Skeletal muscle satellite cell (primary cell): ENCODE measurements around the gene PTPN21.

ENCODE experiments used
- H3K27me3 ChIP-seq: 2 replicates; pipeline ENCODE4 v1.7.0; 2013; ENCODE audit warnings: low read length; ENCODE audit not compliant: control insufficient read depth, insufficient read depth
- H3K36me3 ChIP-seq: 2 replicates; pipeline ENCODE4 v1.7.0; 2013; ENCODE audit warnings: mild to moderate bottlenecking, control low read depth, low read length; ENCODE audit not compliant: insufficient read depth
- H3K4me1 ChIP-seq: 2 replicates; pipeline ENCODE4 v1.7.0; 2013; ENCODE audit warnings: low read length; ENCODE audit not compliant: control insufficient read depth, insufficient read depth
- H3K4me2 ChIP-seq: 2 replicates; pipeline ENCODE4 v1.7.0; 2013; ENCODE audit warnings: mild to moderate bottlenecking, low read length
- H3K4me3 ChIP-seq: 2 replicates; pipeline ENCODE4 v1.7.0; 2013; ENCODE audit warnings: low read length
- H3K9ac ChIP-seq: 2 replicates; pipeline ENCODE4 v1.7.0; 2013; ENCODE audit warnings: mild to moderate bottlenecking, low read depth, low read length, moderate library complexity
- H3K9me3 ChIP-seq: replicated peaks from 2 replicates; pipeline ENCODE4 v1.7.0; 2013; ENCODE audit warnings: mild to moderate bottlenecking, control low read depth, low read length

Gene PTPN21

GRCh38 chr14:88502740-88503139, 52.1 kb downstream of the PTPN21 start:
- peaks cover 57% of the 10 kb centered on the region for H3K36me3 ChIP-seq
- no peaks in the 10 kb centered on the region for H3K4me1 ChIP-seq

GRCh38 chr14:88500611-88501010, 54.2 kb downstream of the PTPN21 start:
- Histone ChIP-seq H3K27me3 (no peaks in the 10 kb centered on the region), H3K4me1 (no peaks in the 10 kb centered on the region), H3K4me2 (no peak overlapping the region), H3K36me3 (peaks cover 63% of the 10 kb centered on the region), H3K9ac (no peak overlapping the region), H3K4me3 (no peak overlapping the region), H3K9me3 (no peaks in the 10 kb centered on the region)

More at GRCh38 chr14:88502740-88503139, 52.1 kb downstream of the PTPN21 start:
- H3K4me3 ChIP-seq, result no peak overlapping the region
- H3K9me3 ChIP-seq, result no peaks in the 10 kb centered on the region
- H3K9ac ChIP-seq, result no peak overlapping the region
- H3K4me2 ChIP-seq, result no peak overlapping the region
- no peaks in the 10 kb centered on the region for H3K27me3 ChIP-seq

- Histone ChIP-seq H3K27me3 (no peaks in the 10 kb centered on the region), H3K9ac (no peak overlapping the region), H3K4me3 (no peak overlapping the region), H3K4me2 (no peak overlapping the region), H3K4me1 (no peaks in the 10 kb centered on the region), H3K9me3 (no peaks in the 10 kb centered on the region), H3K36me3 (peaks cover 60% of the 10 kb centered on the region)
Observed at GRCh38 chr14:88499225-88499624, 55.6 kb downstream of the PTPN21 start.

- peaks cover 63% of the 10 kb centered on the region for H3K36me3 ChIP-seq
- H3K27me3 ChIP-seq, result no peaks in the 10 kb centered on the region
- no peaks in the 10 kb centered on the region for H3K9me3 ChIP-seq
- no peak overlapping the region for H3K4me2 ChIP-seq
- no peaks in the 10 kb centered on the region for H3K4me1 ChIP-seq
- no peak overlapping the region for H3K4me3 ChIP-seq
- no peak overlapping the region for H3K9ac ChIP-seq
Observed at GRCh38 chr14:88496414-88496813, 58.4 kb downstream of the PTPN21 start.

GRCh38 chr14:88493392-88494185, 61.2 kb downstream of the PTPN21 start:
- H3K9me3 ChIP-seq, result no peaks in the 10 kb centered on the region
- no peak overlapping the region for H3K4me3 ChIP-seq
- no peaks in the 10 kb centered on the region for H3K27me3 ChIP-seq
- H3K36me3 ChIP-seq, result peaks cover 48% of the 10 kb centered on the region
- no peak overlapping the region for H3K9ac ChIP-seq
- no peak overlapping the region for H3K4me2 ChIP-seq
- H3K4me1 ChIP-seq, result no peaks in the 10 kb centered on the region

GRCh38 chr14:88492272-88493089, 62.3 kb downstream of the PTPN21 start:
- Histone ChIP-seq H3K9ac (no peak overlapping the region), H3K4me3 (no peak overlapping the region), H3K27me3 (no peaks in the 10 kb centered on the region), H3K4me1 (no peaks in the 10 kb centered on the region), H3K36me3 (peaks cover 51% of the 10 kb centered on the region), H3K9me3 (no peaks in the 10 kb centered on the region), H3K4me2 (no peak overlapping the region)

- H3K4me3 ChIP-seq, result no peak overlapping the region
- no peaks in the 10 kb centered on the region for H3K9me3 ChIP-seq
- no peaks in the 10 kb centered on the region for H3K27me3 ChIP-seq
- no peaks in the 10 kb centered on the region for H3K4me1 ChIP-seq
- H3K36me3 ChIP-seq, result peaks cover 41% of the 10 kb centered on the region
- H3K9ac ChIP-seq, result no peak overlapping the region
- H3K4me2 ChIP-seq, result no peak overlapping the region
Observed at GRCh38 chr14:88490168-88490567, 64.6 kb downstream of the PTPN21 start.

GRCh38 chr14:88488897-88489296, 65.9 kb downstream of the PTPN21 start:
- Histone ChIP-seq H3K9ac (no peak overlapping the region), H3K4me3 (no peak overlapping the region)

GRCh38 chr14:88488081-88488480, 66.7 kb downstream of the PTPN21 start:
- no peak overlapping the region for H3K9ac ChIP-seq

More at GRCh38 chr14:88488897-88489296, 65.9 kb downstream of the PTPN21 start:
- no peaks in the 10 kb centered on the region for H3K4me1 ChIP-seq
- H3K27me3 ChIP-seq, result no peaks in the 10 kb centered on the region
- H3K9me3 ChIP-seq, result no peaks in the 10 kb centered on the region
- no peak overlapping the region for H3K4me2 ChIP-seq
- H3K36me3 ChIP-seq, result peaks cover 45% of the 10 kb centered on the region

GRCh38 chr14:88482524-88482923, 72.3 kb downstream of the PTPN21 start:
- no peaks in the 10 kb centered on the region for H3K9me3 ChIP-seq
- no peaks in the 10 kb centered on the region for H3K4me1 ChIP-seq

More at GRCh38 chr14:88488081-88488480, 66.7 kb downstream of the PTPN21 start:
- Histone ChIP-seq H3K4me2 (no peak overlapping the region), H3K4me1 (no peaks in the 10 kb centered on the region), H3K36me3 (peaks cover 38% of the 10 kb centered on the region), H3K4me3 (no peak overlapping the region), H3K9me3 (no peaks in the 10 kb centered on the region), H3K27me3 (no peaks in the 10 kb centered on the region)

GRCh38 chr14:88481794-88482193, 73.0 kb downstream of the PTPN21 start:
- peaks cover 51% of the 10 kb centered on the region for H3K36me3 ChIP-seq
- H3K4me1 ChIP-seq, result peaks cover 2% of the 10 kb centered on the region
- no peak overlapping the region for H3K9ac ChIP-seq
- no peaks in the 10 kb centered on the region for H3K27me3 ChIP-seq
- no peaks in the 10 kb centered on the region for H3K9me3 ChIP-seq
- H3K4me2 ChIP-seq, result no peak overlapping the region
- no peak overlapping the region for H3K4me3 ChIP-seq

More at GRCh38 chr14:88482524-88482923, 72.3 kb downstream of the PTPN21 start:
- Histone ChIP-seq H3K4me2 (no peak overlapping the region), H3K4me3 (no peak overlapping the region), H3K27me3 (no peaks in the 10 kb centered on the region), H3K9ac (no peak overlapping the region), H3K36me3 (peaks cover 46% of the 10 kb centered on the region)
